Fibroblast of lung (primary cell): ENCODE data around the gene CALD1.

Experiments used
- CTCF ChIP-seq, 2 donors: IDR thresholded peaks in 1 of 2; conservative IDR thresholded peaks in 1 of 2; 1 replicate in 1 of 2; 2 replicates in 1 of 2; pipeline ENCODE4 v1.5.1; 2011 to 2012; ENCODE audit warnings: low read length in 2 of 2, control low read depth in 1 of 2, inconsistent platforms in 1 of 2, low read depth in 1 of 2, mild to moderate bottlenecking in 1 of 2
- EZH2 ChIP-seq: IDR thresholded peaks from 2 replicates; pipeline ENCODE4 v1.5.1; 2012; ENCODE audit warnings: low read length, control low read depth, mild to moderate bottlenecking; ENCODE audit errors: missing control alignments

GRCh38 chr7:134770676-134771075 is 8.8 kb upstream of the CALD1 start:
- no peak for TF ChIP-seq CTCF (conservative IDR thresholded peaks at IDR 0.05 in 1 of 2, IDR thresholded peaks at IDR 0.05 in 1 of 2; ENCODE audit: low read depth in 1 of 2, low read length in 2 of 2)
- no peak for TF ChIP-seq EZH2
